Neural cell (in vitro differentiated cells): Measurements from ENCODE around the gene TBL1XR1. TPM values are rescaled to one million over a fixed set of nuclear protein-coding genes. Genes with fewer than 3 reads are reported as not detected.

Experiments
- H2AFZ ChIP-seq: fragments of 200-600, 300-800 bp; sonication (generic), shearing (Covaris generic); 2 replicates; pipeline ENCODE4 v1.6.0; 2014; ENCODE audit warnings: low read depth, mild to moderate bottlenecking, antibody characterized with exemption, low read length, moderate library complexity
- H3F3A ChIP-seq: fragments of 200-600 bp; shearing (Covaris generic); 2 replicates; pipeline ENCODE4 v1.6.1; 2016; ENCODE audit warnings: mild to moderate bottlenecking, moderate library complexity, mixed read lengths, antibody characterized with exemption, low read length; ENCODE audit not compliant: insufficient read depth, poor library complexity, severe bottlenecking
- H3K27ac ChIP-seq: fragments of 200-600, 300-800 bp; sonication (generic), shearing (Covaris generic); 2 replicates; pipeline ENCODE4 v1.5.1; 2014; ENCODE audit warnings: mild to moderate bottlenecking, low read length, moderate library complexity
- H3K27me3 ChIP-seq: fragments of 300-800, 200-600 bp; sonication (generic), shearing (Covaris generic); 2 replicates; pipeline ENCODE4 v1.6.0; 2014; ENCODE audit warnings: mild to moderate bottlenecking, low read depth, low read length, moderate library complexity; ENCODE audit not compliant: insufficient read depth
- H3K36me3 ChIP-seq: fragments of 300-800, 200-600 bp; sonication (generic), shearing (Covaris generic); 2 replicates; pipeline ENCODE4 v1.5.1; 2014; ENCODE audit warnings: mild to moderate bottlenecking, antibody characterized with exemption, low read length, moderate library complexity; ENCODE audit not compliant: insufficient read depth
- H3K4me2 ChIP-seq: fragments of 300-800, 200-600 bp; sonication (generic), shearing (Covaris generic); 2 replicates; pipeline ENCODE4 v1.6.0; 2014; ENCODE audit warnings: mild to moderate bottlenecking, low read length
- H3K4me3 ChIP-seq: fragments of 300-800, 200-600 bp; sonication (generic), shearing (Covaris generic); 2 replicates; pipeline ENCODE4 v1.5.1; 2014; ENCODE audit warnings: mild to moderate bottlenecking, low read length, moderate library complexity
- H3K79me2 ChIP-seq: fragments of 200-600 bp; shearing (Covaris generic); replicated peaks from 2 replicates; pipeline ENCODE4 v1.6.0; 2014; ENCODE audit warnings: mild to moderate bottlenecking, low read length, moderate library complexity; ENCODE audit not compliant: insufficient read depth
- H3K9ac ChIP-seq: fragments of 300-800, 200-600 bp; sonication (generic), shearing (Covaris generic); 2 replicates; pipeline ENCODE4 v1.6.1; 2016; ENCODE audit warnings: mild to moderate bottlenecking, low read length, mixed read lengths
- H3K9me2 ChIP-seq: fragments of 200-600 bp; shearing (Covaris generic); 2 replicates; pipeline ENCODE4 v1.6.1; 2016; ENCODE audit warnings: mild to moderate bottlenecking, low read length, mixed read lengths; ENCODE audit not compliant: insufficient read depth
- H3K9me3 ChIP-seq: fragments of 200-600, 300-800 bp; sonication (generic), shearing (Covaris generic); 2 replicates; pipeline ENCODE4 v1.6.1; 2016; ENCODE audit warnings: mild to moderate bottlenecking, mixed run types, low read length, moderate library complexity, mixed read lengths
- H4K20me1 ChIP-seq: fragments of 200-600 bp; shearing (Covaris generic); 2 replicates; pipeline ENCODE4 v1.6.1; 2016; ENCODE audit warnings: mild to moderate bottlenecking, mixed run types; ENCODE audit not compliant: insufficient read depth
- CTCF ChIP-seq: fragments of 450-650 bp; IDR thresholded peaks from 2 replicates; pipeline ENCODE4 v1.5.1; 2014; ENCODE audit warnings: antibody characterized with exemption, mild to moderate bottlenecking, moderate library complexity; ENCODE audit not compliant: poor library complexity, severe bottlenecking
- EP300 ChIP-seq: fragments of 450-650 bp; conservative IDR thresholded peaks from 2 replicates; pipeline ENCODE4 v1.6.1; 2014; ENCODE audit warnings: antibody characterized with exemption, mild to moderate bottlenecking, moderate library complexity; ENCODE audit not compliant: poor library complexity, severe bottlenecking
- EZH2 ChIP-seq: fragments of 200-600, 300-800 bp; shearing (Covaris generic), sonication (generic); IDR thresholded peaks from 2 replicates; pipeline ENCODE4 v1.6.1; 2014; ENCODE audit warnings: antibody characterized with exemption, low read length, borderline replicate concordance, mild to moderate bottlenecking; ENCODE audit not compliant: insufficient read depth, poor library complexity, severe bottlenecking
- MXI1 ChIP-seq: fragments of 450-650 bp; conservative IDR thresholded peaks from 2 replicates; pipeline ENCODE4 v1.6.1; 2014; ENCODE audit warnings: antibody characterized with exemption, mild to moderate bottlenecking; ENCODE audit not compliant: poor library complexity, severe bottlenecking
- POLR2AphosphoS5 ChIP-seq: IDR thresholded peaks from 2 replicates; pipeline ENCODE4 v1.6.1; 2012
- RAD21 ChIP-seq: fragments of 450-650 bp; conservative IDR thresholded peaks from 2 replicates; pipeline ENCODE4 v1.6.1; 2014; ENCODE audit warnings: antibody characterized with exemption, mild to moderate bottlenecking, moderate library complexity
- REST ChIP-seq: IDR thresholded peaks from 2 replicates; pipeline ENCODE4 v1.6.1; 2012; ENCODE audit warnings: borderline replicate concordance
- SMC3 ChIP-seq: fragments of 450-650 bp; conservative IDR thresholded peaks from 2 replicates; pipeline ENCODE4 v1.6.1; 2014; ENCODE audit warnings: antibody characterized with exemption, mild to moderate bottlenecking, moderate library complexity; ENCODE audit not compliant: poor library complexity
- TAF1 ChIP-seq: IDR thresholded peaks from 2 replicates; pipeline ENCODE4 v1.6.1; 2012; ENCODE audit warnings: low read depth
- polyA plus RNA-seq: library from polyadenylated mRNA; depleted of rRNA; stranded (reverse); fragments of >200 nt; gene quantifications from 2 replicates; pipeline ENCODE4 v1.2.3, GENCODE V29; 2014

TBL1XR1 gene
- polyA plus RNA-seq, 1 donor from 2014 or later = 96.3 TPM

- Histone ChIP-seq H3K27me3 (no peaks in the 10 kb centered on the region), H3K9ac (no peak overlapping the region), H3K79me2 (no peaks in the 10 kb centered on the region), H3F3A (no peaks in the 10 kb centered on the region), H3K4me3 (no peak overlapping the region), H4K20me1 (no peaks in the 10 kb centered on the region), H3K4me2 (no peak overlapping the region), H3K9me2 (no peaks in the 10 kb centered on the region), H3K36me3 (no peaks in the 10 kb centered on the region), H2AFZ (no peak overlapping the region), H3K9me3 (no peaks in the 10 kb centered on the region), H3K27ac (no peak overlapping the region)
- no peak for TF ChIP-seq POLR2AphosphoS5
- no peak for TF ChIP-seq REST
These were observed 202.9 kb downstream of the TBL1XR1 start for GRCh38 chr3:176994393-176994792.

GRCh38 chr3:176992978-176993377 is 204.3 kb downstream of the TBL1XR1 start:
- H3K79me2 ChIP-seq = no peaks in the 10 kb centered on the region
- TF ChIP-seq MXI1 = no peak
- TF ChIP-seq TAF1 = no peak
- no peak for TF ChIP-seq REST
- TF ChIP-seq EZH2 = no peak
- no peaks in the 10 kb centered on the region for H4K20me1 ChIP-seq
- no peak overlapping the region for H3K4me3 ChIP-seq
- H2AFZ ChIP-seq = no peak overlapping the region
- H3K9ac ChIP-seq = no peak overlapping the region
- H3K4me2 ChIP-seq = no peak overlapping the region
- H3K27me3 ChIP-seq = no peaks in the 10 kb centered on the region
- H3K9me2 ChIP-seq = no peaks in the 10 kb centered on the region
- no peaks in the 10 kb centered on the region for H3F3A ChIP-seq
- H3K36me3 ChIP-seq = no peaks in the 10 kb centered on the region
- no peaks in the 10 kb centered on the region for H3K9me3 ChIP-seq
- no peak overlapping the region for H3K27ac ChIP-seq

GRCh38 chr3:176992565-176992964 is 204.7 kb downstream of the TBL1XR1 start:
- H3K9me2 ChIP-seq = no peaks in the 10 kb centered on the region
- H3K27ac ChIP-seq = no peak overlapping the region
- H3K4me3 ChIP-seq = no peak overlapping the region
- no peak for TF ChIP-seq RAD21
- no peak for TF ChIP-seq TAF1
- TF ChIP-seq EZH2 = no peak
- TF ChIP-seq REST = no peak
- TF ChIP-seq MXI1 = no peak
- no peak for TF ChIP-seq POLR2AphosphoS5
- TF ChIP-seq SMC3 = no peak
- no peak for TF ChIP-seq EP300
- no peak for TF ChIP-seq CTCF
- no peaks in the 10 kb centered on the region for H3K27me3 ChIP-seq
- no peaks in the 10 kb centered on the region for H4K20me1 ChIP-seq
- no peaks in the 10 kb centered on the region for H3K36me3 ChIP-seq
- H3K9me3 ChIP-seq = no peaks in the 10 kb centered on the region
- no peaks in the 10 kb centered on the region for H3K79me2 ChIP-seq
- H3K4me2 ChIP-seq = no peak overlapping the region
- H3K9ac ChIP-seq = no peak overlapping the region
- H3F3A ChIP-seq = no peaks in the 10 kb centered on the region
- H2AFZ ChIP-seq = no peak overlapping the region
